IPS-15b (cell line): ENCODE results near the gene DDX28.
"Not testable (repeated sequence)": the region's sequence is repeated elsewhere in the genome, so short reads cannot be mapped to it uniquely, and the experiment has no call there.

Experiments
- H3K27me3 ChIP-seq: one replicate; pipeline ENCODE4 v1.6.1; 2013; ENCODE audit warnings: low read length; ENCODE audit not compliant: control insufficient read depth, insufficient read depth
- H3K36me3 ChIP-seq: one replicate; pipeline ENCODE4 v1.6.1; 2013; ENCODE audit warnings: low read length; ENCODE audit not compliant: control insufficient read depth, insufficient read depth
- H3K4me1 ChIP-seq: one replicate; pipeline ENCODE4 v1.6.1; 2013; ENCODE audit warnings: mild to moderate bottlenecking, low read length; ENCODE audit not compliant: control insufficient read depth, insufficient read depth
- H3K4me3 ChIP-seq: one replicate; pipeline ENCODE4 v1.5.1; 2013; ENCODE audit warnings: low read depth, low read length
- H3K9ac ChIP-seq: one replicate; pipeline ENCODE4 v1.6.1; 2013; ENCODE audit warnings: low read depth, mild to moderate bottlenecking, low read length
- H3K9me3 ChIP-seq: one replicate; pipeline ENCODE4 v1.6.1; 2013; ENCODE audit warnings: mild to moderate bottlenecking, low read length; ENCODE audit not compliant: control insufficient read depth, insufficient read depth

Gene DDX28

DNA sequence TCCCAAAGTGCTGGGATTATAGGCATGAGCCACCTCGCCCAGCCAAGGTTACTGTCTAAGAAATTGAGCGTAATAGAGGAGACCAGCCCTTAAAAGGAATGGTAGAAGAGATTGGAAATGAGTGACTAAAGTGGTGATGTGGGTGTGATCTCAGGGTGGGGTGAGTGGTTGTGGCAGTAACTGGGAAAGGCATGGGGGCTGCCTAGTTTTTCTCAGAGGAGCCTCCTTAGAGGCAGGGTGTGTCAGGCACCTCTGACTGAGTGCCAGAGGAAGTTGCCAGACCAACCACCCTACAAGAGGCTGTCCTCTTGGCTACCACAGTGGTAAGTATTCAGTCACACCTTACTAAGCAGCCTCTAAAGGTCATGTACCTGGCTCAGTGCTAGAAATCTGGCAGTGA lies 8.9 kb upstream of the DDX28 start:
- Histone ChIP-seq H3K4me3 (no peak overlapping the region), H3K9ac (no peak overlapping the region), H3K9me3 (no peaks in the 10 kb centered on the region), H3K4me1 (no peaks in the 10 kb centered on the region), H3K36me3 (peaks cover 2% of the 10 kb centered on the region), H3K27me3 (no peaks in the 10 kb centered on the region)

DNA sequence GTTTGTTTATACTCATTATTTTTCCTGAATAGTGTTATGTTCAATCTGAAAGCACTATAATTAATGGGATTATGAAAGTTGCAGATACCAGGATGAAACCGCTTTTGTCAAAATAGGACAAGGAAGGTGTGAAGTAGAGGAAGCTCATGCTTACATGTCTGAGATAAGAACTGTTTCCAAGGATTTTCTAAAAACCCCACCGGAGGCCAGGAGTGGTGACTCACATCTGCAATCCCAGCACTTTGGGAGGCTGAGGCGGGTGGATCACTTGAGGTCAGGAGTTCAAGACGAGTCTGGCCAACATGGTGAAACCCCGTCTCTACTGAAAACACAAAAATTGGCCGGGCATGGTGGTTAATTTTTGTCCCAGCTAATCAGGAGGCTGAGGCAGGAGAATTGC lies 7.1 kb upstream of the DDX28 start:
- H3K4me1 ChIP-seq, H3K9ac ChIP-seq, H3K36me3 ChIP-seq, H3K4me3 ChIP-seq, H3K9me3 ChIP-seq, H3K27me3 ChIP-seq: not testable (repeated sequence)

DNA sequence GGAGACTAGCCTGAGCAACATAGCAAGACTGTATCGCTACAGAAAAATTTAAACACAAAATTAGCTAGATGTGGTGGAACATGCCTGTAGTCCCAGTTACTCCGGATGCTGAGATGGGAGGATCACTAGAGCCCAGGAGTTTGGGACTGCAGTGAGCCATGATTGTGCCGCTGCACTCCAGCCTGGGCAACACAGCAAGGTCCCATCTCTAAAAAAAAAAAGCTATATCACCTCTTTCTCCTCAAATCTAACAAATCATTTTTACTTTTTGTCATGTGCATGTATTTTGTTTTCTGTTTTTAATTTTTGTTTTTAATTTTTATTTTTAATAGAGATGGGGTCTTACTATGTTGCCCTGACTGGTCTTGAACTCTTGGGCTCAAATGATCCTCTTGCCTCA lies 6.0 kb upstream of the DDX28 start:
- H3K4me3 ChIP-seq: no peak overlapping the region
- H3K9ac ChIP-seq: no peak overlapping the region
- peaks cover 3% of the 10 kb centered on the region for H3K36me3 ChIP-seq
- H3K27me3 ChIP-seq: no peaks in the 10 kb centered on the region
- H3K4me1 ChIP-seq: peaks cover 3% of the 10 kb centered on the region
- no peaks in the 10 kb centered on the region for H3K9me3 ChIP-seq

DNA sequence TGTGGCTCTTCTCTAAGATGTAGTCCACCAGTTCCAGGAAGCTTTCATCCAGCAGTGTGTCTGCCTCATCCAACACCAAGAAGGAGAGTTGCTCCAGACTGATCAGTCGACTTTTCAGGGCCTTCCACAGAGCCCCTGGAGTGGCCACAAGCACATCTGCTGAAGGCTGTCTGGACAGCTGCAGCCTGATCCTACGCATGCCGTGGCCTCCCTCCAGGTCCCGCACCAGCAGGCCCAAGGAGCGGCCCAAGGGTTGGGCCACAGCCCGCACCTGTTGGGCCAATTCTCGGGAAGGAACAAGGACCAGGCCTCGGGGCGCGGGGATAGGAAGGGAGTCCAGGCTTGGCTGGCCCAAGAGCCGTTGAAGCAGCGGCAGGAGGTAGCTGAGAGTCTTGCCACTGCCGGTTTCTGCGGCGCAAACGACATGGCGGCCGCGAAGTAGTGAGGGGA lies 729 bp downstream of the DDX28 start:
- peak overlapping the region; percentile 96 for H3K9ac ChIP-seq
- no peaks in the 10 kb centered on the region for H3K9me3 ChIP-seq
- peaks cover 6% of the 10 kb centered on the region for H3K4me1 ChIP-seq
- H3K4me3 ChIP-seq: peak overlapping the region; percentile 100
- peaks cover 3% of the 10 kb centered on the region for H3K36me3 ChIP-seq
- H3K27me3 ChIP-seq: no peaks in the 10 kb centered on the region

DNA sequence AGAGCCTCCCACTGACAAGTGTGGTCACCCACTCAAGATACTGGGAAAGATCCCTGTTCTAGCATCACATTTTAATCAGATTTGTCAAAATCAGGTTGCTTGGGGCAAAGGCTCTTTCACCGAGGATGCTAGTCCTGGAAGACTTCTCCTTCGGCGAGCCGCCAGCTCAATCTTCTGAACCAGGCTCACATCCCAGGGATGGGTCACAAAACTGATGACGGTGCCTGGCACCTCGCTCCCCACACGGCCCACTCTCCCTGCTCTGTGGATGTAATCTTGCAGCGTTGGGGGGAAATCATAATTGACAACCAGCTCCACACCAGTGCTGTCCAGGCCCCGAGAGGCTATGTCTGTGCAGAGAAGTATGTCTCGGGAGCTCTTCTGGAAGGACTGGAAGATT lies 1.5 kb downstream of the DDX28 start:
- H3K27me3 ChIP-seq: no peaks in the 10 kb centered on the region
- no peak overlapping the region for H3K9ac ChIP-seq
- peaks cover 3% of the 10 kb centered on the region for H3K36me3 ChIP-seq
- no peaks in the 10 kb centered on the region for H3K9me3 ChIP-seq
- H3K4me3 ChIP-seq: peak overlapping the region; percentile 100
- peaks cover 6% of the 10 kb centered on the region for H3K4me1 ChIP-seq

DNA sequence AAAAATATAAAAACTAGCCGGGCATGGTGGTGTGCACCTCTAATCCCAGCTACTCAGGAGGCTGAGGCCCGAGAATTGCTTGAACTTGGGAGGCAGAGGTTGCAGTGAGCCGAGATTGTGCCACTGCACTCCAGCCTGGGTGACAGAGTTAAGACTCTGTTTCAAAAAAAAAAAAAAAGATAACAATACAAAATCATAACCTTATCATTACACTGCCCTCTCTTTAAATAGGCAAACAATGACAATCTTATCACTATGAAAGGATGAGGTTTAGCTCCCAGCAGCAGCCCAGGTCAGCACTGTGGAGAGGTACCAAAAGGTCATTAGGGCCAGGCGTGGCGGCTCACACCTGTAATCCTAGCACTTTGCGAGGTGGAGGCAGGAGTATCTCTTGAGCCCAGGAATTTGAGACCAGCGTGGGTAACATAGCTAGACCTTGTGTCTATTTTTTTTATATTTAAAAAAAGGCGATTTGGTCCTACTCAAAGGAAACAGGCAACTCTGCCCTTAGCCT lies 3.8 kb downstream of the DDX28 start:
- Histone ChIP-seq H3K4me1 (peaks cover 3% of the 10 kb centered on the region), H3K36me3 (no peaks in the 10 kb centered on the region), H3K9me3 (no peaks in the 10 kb centered on the region), H3K9ac (no peak overlapping the region), H3K27me3 (no peaks in the 10 kb centered on the region), H3K4me3 (no peak overlapping the region)

DNA sequence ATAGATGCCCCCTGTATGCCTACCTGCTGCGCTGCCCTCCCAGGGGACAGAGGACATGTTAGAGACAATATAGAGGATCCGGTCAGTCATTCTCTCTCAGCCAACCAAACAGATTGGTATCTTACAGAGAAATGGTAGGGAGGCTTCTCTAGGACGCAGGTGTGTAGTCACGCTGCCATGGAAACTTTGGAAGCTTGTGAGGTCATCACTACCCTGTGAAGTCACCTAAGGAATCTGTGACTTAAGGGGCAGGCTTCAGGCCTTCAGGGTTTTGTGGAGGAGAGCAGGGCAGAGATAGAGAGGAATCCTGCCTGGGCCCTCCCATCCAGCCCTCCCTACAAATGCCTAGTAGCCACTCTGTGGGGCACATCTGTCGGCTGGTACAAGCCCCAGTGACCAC lies 7.4 kb downstream of the DDX28 start, which contains the start of gene DPEP2NB:
TSS of gene DPEP2NB (minus strand) at position 231 of the 400 bp plus-strand sequence. CDS start at position 90, 141 bp downstream.
- Histone ChIP-seq H3K4me1 (no peaks in the 10 kb centered on the region), H3K27me3 (no peaks in the 10 kb centered on the region), H3K9ac (no peak within 1 kb of the TSS), H3K4me3 (no peak within 1 kb of the TSS), H3K36me3 (no peaks in the 10 kb centered on the region), H3K9me3 (no peaks in the 10 kb centered on the region)

DNA sequence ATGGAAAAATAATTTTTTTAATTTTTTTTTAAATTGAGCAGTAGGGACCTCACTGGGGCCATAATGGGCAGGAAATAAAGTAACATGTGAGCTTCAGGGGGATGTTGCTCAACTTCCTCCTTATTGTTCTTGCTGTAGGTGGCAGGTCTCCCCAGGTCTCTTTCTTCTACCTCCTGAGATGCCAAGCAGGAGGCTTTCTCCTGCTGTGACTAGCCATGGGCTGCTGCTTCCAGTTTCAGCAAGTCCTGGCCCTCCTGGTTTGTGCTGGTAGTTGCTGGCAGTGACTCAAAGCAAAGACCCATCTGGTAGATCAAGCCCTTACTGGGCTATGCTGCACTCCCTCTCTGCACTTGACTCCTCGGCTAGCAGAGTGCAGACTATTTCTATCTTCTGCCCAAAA lies 9.6 kb downstream of the DDX28 start:
- no peaks in the 10 kb centered on the region for H3K9me3 ChIP-seq
- peaks cover 4% of the 10 kb centered on the region for H3K4me1 ChIP-seq
- no peak overlapping the region for H3K4me3 ChIP-seq
- no peak overlapping the region for H3K9ac ChIP-seq
- no peaks in the 10 kb centered on the region for H3K27me3 ChIP-seq
- H3K36me3 ChIP-seq: no peaks in the 10 kb centered on the region

DNA sequence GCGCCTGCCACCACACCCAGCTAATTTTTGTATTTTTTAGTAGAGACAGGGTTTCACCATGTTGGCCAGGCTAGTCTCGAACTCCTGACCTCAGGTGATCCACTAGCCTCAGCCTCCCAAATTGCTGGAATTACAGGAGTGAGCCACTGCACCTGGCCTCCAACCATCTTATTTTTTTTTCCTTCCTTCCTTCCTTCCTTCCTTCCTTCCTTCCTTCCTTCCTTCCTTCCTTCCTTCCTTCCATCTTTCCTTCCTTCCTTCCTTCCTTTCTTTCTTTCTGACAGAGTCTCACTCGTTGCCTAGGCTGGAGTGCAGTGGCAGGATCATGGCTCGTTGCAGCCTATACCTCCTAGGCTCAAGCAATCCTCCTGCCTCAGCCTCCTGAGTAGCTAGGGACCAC lies 13.2 kb downstream of the DDX28 start:
- H3K9ac ChIP-seq, H3K4me3 ChIP-seq, H3K4me1 ChIP-seq, H3K27me3 ChIP-seq, H3K9me3 ChIP-seq, H3K36me3 ChIP-seq: not testable (repeated sequence)

DNA sequence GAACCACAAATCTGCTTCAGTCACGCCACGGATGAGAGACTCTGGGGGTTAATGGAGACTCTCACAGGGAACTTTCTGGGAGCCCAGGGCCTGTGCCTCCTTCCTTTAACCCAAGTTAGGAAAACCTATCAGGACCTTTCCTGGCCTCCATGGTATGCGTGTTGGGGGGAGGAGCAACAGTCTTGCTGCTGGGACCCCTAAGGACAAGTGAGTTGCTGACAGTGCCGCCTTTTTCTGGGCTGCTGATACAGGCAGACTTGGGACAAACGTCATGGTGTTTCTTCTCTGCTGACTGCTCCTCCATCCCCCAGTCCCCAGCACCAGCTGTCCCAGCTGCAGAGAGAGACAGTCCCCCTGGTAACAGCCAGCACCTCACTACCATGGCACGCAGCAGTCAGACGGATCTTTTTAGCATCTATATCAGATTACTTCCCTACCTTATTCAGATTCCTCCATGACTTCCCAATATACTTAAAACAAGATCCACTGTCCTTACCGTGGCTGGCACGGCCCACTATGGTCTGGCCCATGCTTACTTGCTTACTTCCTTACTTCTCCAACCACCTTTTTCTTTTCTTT lies 13.8 kb downstream of the DDX28 start:
- H3K4me1 ChIP-seq: peaks cover 4% of the 10 kb centered on the region

DNA sequence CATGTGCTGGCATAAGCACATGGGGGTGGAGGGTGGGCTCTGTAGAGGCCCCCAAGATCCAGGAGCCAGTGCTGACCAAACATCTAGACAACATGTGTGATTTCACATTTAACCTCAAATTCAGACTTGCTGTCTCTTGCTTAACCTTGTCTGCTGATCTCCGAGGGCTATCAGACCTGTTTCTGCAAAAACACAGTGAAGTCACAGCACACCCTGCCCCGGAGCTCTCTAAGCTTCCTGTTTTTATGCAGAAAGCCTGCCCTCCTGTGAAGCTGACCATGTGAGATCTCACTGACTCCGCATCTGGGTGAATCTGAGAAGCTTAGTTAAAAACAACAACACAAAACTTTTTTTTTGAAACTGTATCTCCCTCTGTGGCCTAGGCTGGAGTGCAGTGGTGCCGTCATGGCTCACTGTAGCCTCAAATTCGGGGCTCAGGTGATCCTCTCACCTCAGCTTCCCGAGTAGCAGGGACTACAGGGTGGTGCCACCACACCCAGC lies 17.2 kb downstream of the DDX28 start:
- H3K4me3 ChIP-seq: no peak overlapping the region
- H3K9me3 ChIP-seq: no peaks in the 10 kb centered on the region
- no peaks in the 10 kb centered on the region for H3K36me3 ChIP-seq
- peaks cover 4% of the 10 kb centered on the region for H3K4me1 ChIP-seq
- no peaks in the 10 kb centered on the region for H3K27me3 ChIP-seq
- no peak overlapping the region for H3K9ac ChIP-seq

More for the DNA sequence above, 13.8 kb downstream of the DDX28 start:
- Histone ChIP-seq H3K27me3 (no peaks in the 10 kb centered on the region), H3K9me3 (no peaks in the 10 kb centered on the region), H3K9ac (no peak overlapping the region), H3K36me3 (no peaks in the 10 kb centered on the region), H3K4me3 (no peak overlapping the region)

DNA sequence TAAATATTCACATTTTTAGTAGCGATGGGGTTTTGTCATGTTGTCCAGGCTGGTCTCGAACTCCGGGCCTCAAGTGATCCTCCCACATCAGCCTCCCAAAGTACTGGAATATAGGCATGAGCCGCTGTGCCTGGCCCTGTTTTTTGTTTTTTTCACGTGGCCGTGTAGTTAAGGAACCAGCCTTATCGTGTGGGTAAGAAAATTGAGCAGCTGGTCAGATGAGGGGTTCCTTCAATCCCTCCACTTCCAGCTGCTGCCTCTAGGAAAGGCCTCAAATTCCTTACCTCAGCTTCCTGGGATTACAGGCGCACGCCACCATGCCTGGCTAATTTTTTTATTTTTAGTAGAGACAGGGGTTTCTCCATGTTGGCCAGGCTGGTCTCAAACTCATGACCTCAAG lies 17.8 kb downstream of the DDX28 start:
- no peak overlapping the region for H3K9ac ChIP-seq

More for the DNA sequence above, 17.8 kb downstream of the DDX28 start:
- H3K4me3 ChIP-seq: no peak overlapping the region
- H3K4me1 ChIP-seq: peaks cover 4% of the 10 kb centered on the region
- no peaks in the 10 kb centered on the region for H3K27me3 ChIP-seq
- H3K36me3 ChIP-seq: no peaks in the 10 kb centered on the region
- no peaks in the 10 kb centered on the region for H3K9me3 ChIP-seq
